ENCODE measurements around the gene GPR158. TPM values are rescaled to one million over a fixed set of nuclear protein-coding genes. Genes with fewer than 3 reads are reported as not detected.

The GPR158 gene
- total RNA-seq, 1 donor = 0.43 TPM

DNA sequence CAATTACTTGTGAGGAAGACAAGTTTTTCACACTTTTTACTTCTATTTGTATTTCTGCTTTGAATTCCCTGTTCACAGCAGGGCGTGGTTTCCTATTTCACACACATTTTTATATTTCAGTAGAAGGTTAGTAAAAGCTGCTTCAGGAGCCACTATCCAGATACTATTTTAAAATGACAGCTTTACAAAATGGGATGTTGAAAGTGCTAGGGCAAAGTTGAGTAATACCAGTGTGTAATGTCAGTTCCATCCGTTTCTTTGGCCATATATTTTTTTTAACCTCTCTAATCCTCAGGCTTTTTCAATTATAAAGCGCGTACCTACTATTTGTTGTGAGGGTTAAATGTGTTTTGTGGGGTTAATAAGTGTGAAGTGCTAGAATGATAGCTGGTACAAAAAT is 276.6 kb downstream of the GPR158 start:
- no peak overlapping the region for H3K4me3 ChIP-seq (ENCODE audit: low read depth, low read length)
- TF ChIP-seq, protein P1, sequence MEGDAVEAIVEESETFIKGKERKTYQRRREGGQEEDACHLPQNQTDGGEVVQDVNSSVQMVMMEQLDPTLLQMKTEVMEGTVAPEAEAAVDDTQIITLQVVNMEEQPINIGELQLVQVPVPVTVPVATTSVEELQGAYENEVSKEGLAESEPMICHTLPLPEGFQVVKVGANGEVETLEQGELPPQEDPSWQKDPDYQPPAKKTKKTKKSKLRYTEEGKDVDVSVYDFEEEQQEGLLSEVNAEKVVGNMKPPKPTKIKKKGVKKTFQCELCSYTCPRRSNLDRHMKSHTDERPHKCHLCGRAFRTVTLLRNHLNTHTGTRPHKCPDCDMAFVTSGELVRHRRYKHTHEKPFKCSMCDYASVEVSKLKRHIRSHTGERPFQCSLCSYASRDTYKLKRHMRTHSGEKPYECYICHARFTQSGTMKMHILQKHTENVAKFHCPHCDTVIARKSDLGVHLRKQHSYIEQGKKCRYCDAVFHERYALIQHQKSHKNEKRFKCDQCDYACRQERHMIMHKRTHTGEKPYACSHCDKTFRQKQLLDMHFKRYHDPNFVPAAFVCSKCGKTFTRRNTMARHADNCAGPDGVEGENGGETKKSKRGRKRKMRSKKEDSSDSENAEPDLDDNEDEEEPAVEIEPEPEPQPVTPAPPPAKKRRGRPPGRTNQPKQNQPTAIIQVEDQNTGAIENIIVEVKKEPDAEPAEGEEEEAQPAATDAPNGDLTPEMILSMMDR (IDR thresholded peaks at IDR 0.05; ENCODE audit: insufficient read depth, low read depth, low read length) = no peak
- peak; percentile 22 for DNase-seq (ENCODE audit: low read depth)

DNA sequence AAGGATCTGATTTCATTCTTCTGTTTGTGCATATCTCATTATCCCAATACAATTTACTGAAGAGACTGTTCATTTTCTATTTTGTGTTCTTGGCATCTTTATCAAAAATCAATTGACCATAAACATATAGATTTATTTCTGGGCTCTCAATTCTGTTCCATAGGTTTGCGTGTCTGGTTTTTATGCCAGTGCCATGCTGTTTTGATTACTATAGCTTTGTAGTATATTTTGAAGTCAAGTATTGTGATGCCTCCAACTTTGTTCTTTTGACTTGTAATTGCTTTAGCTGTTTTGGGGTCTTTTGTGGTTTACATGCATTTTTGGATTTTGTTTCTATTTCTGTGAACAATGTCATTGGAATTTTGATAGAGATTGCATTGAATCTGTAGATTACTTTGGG is 278.8 kb downstream of the GPR158 start:
- TF ChIP-seq, protein P1 (IDR thresholded peaks at IDR 0.05; ENCODE audit: insufficient read depth, low read depth, low read length) = no peak
- no peak overlapping the region for H3K4me3 ChIP-seq (ENCODE audit: low read depth, low read length)
- DNase-seq (ENCODE audit: low read depth) = no peak

- TF ChIP-seq, protein P1 (IDR thresholded peaks at IDR 0.05; ENCODE audit: insufficient read depth, low read depth, low read length) = peak; percentile 6
- DNase-seq (ENCODE audit: low read depth) = peak; percentile 39
- no peak overlapping the region for H3K4me3 ChIP-seq (ENCODE audit: low read depth, low read length)
These were observed 281.3 kb downstream of the GPR158 start for GRCh38 chr10:25455980-25456567.

GRCh38 chr10:25457552-25457951 is 282.8 kb downstream of the GPR158 start:
- TF ChIP-seq, protein P1 (IDR thresholded peaks at IDR 0.05; ENCODE audit: insufficient read depth, low read depth, low read length) = no peak
- H3K4me3 ChIP-seq (ENCODE audit: low read depth, low read length) = no peak overlapping the region
- DNase-seq (ENCODE audit: low read depth) = peak; percentile 18

DNA sequence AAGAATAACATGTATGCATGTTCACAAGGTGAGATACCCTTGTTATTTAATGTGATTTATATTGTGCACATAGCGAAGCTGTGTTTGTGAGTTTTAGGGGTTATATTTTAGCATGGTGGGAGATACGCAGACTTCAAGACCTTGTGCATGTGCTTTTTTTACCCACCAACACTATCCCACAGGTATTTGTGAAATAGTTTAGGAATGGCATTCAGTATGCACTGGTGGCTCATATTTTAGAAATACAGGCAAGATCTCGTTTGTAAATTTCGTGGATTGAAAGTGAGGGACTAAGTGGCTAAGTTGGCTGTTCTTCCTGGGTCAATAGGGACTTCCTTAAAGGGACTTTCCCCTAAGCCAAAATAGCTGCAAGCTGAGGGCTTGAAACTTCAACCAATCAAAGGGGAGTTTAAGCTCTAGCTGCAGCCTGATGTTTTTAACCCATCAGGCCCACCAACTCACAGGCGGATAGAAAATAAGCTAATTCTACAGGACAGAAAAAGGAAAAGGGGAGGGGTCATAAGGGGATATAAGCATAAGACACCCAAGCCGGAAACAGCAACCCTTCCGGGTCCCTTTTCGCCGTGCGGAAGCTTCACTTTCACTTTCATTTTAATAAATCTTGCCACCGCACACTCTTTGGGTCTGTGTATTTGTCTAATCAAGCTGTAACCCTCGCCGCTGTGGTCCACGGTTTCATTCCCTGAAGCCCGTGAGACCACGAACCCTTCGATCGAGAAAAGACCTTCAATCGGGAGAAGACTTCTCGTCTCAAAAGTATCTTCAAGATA is 291.0 kb downstream of the GPR158 start:
- TF ChIP-seq, protein P1 (IDR thresholded peaks at IDR 0.05; ENCODE audit: insufficient read depth, low read depth, low read length) = no peak
- DNase-seq (ENCODE audit: low read depth) = peak; percentile 26
- peak overlapping the region; percentile 14 for H3K4me3 ChIP-seq (ENCODE audit: low read depth, low read length)

DNA sequence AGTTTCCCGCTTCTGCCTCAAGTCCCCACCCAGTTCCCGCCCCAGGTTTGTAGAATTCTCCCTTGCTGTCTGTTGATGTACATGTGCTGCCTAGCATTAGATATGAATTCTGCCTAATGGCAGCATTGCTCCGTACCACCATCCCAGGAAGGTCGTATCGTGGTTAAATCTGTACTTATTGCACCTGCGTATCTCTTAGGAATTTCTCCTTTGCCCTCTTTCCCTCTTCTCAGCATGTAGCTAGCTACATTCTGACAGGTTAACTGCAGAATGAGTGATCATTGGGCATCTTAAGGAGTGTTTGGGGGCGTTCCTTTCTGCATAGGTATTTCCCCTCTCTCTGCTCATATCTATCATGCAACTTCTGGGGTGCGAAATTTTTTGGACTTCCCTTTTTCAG is 293.1 kb downstream of the GPR158 start:
- no peak for DNase-seq (ENCODE audit: low read depth)
- H3K4me3 ChIP-seq (ENCODE audit: low read depth, low read length) = no peak overlapping the region
- TF ChIP-seq, protein P1 (IDR thresholded peaks at IDR 0.05; ENCODE audit: insufficient read depth, low read depth, low read length) = no peak

All from fibroblast of villous mesenchyme (primary cell).